GM12874 (cell line): ENCODE results near the gene EVI5L.

Experiments used
- TF ChIP-seq, protein P1 (sequence below): IDR thresholded peaks from 2 replicates; pipeline ENCODE4 v1.5.1; 2011; ENCODE audit warnings: low read depth, mild to moderate bottlenecking, control low read depth, low read length, moderate library complexity; ENCODE audit not compliant: insufficient read depth

EVI5L gene

GRCh38 chr19:7847664-7848063 is 17.6 kb downstream of the EVI5L start:
- TF ChIP-seq, protein P1, sequence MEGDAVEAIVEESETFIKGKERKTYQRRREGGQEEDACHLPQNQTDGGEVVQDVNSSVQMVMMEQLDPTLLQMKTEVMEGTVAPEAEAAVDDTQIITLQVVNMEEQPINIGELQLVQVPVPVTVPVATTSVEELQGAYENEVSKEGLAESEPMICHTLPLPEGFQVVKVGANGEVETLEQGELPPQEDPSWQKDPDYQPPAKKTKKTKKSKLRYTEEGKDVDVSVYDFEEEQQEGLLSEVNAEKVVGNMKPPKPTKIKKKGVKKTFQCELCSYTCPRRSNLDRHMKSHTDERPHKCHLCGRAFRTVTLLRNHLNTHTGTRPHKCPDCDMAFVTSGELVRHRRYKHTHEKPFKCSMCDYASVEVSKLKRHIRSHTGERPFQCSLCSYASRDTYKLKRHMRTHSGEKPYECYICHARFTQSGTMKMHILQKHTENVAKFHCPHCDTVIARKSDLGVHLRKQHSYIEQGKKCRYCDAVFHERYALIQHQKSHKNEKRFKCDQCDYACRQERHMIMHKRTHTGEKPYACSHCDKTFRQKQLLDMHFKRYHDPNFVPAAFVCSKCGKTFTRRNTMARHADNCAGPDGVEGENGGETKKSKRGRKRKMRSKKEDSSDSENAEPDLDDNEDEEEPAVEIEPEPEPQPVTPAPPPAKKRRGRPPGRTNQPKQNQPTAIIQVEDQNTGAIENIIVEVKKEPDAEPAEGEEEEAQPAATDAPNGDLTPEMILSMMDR: no peak

DNA sequence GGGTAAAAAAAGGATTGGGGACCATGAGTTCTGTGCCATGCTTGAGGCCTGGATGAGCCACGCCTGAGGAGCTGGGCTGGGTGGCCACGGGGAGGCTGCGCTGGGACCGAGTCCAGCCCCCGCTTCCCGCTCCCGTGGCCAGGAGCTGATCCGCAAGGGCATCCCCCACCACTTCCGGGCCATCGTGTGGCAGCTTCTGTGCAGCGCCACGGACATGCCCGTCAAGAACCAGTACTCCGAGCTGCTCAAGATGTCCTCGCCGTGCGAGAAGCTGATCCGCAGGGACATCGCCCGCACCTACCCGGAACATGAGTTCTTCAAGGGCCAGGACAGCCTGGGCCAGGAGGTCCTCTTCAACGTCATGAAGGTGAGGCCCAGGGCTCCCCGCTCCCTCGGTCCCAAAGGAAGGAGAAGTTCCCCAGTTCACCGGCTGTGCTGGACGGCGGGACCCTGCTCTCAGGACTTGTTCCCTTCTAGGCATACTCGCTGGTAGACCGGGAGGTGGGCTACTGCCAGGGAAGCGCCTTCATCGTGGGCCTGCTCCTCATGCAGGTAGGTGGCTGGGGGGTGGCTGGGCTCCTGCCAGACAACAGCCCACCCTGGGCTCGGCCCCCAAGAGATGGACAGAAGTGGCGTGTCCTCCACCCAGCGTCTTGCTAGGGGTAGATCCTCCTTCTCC is 18.9 kb downstream of the EVI5L start:
- TF ChIP-seq, protein P1: no peak

DNA sequence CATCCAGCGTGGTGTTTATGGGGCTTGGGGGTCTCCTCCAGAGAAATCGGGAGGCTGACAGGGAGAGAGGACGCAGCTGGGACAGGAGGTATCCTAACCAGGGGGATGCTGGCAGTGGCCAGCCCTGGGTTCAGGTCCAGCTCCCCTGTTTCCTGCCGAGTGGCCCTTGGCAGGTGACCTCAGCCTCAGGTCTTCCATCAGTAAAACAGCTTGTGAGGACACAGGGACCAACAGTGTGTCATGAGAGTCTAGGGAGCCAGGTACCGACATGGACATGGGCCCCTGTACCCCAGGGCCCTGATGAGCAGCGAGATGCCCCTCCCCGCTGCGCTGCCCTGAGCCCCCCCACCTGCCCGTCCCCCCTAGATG is 19.6 kb downstream of the EVI5L start:
- TF ChIP-seq, protein P1: no peak

DNA sequence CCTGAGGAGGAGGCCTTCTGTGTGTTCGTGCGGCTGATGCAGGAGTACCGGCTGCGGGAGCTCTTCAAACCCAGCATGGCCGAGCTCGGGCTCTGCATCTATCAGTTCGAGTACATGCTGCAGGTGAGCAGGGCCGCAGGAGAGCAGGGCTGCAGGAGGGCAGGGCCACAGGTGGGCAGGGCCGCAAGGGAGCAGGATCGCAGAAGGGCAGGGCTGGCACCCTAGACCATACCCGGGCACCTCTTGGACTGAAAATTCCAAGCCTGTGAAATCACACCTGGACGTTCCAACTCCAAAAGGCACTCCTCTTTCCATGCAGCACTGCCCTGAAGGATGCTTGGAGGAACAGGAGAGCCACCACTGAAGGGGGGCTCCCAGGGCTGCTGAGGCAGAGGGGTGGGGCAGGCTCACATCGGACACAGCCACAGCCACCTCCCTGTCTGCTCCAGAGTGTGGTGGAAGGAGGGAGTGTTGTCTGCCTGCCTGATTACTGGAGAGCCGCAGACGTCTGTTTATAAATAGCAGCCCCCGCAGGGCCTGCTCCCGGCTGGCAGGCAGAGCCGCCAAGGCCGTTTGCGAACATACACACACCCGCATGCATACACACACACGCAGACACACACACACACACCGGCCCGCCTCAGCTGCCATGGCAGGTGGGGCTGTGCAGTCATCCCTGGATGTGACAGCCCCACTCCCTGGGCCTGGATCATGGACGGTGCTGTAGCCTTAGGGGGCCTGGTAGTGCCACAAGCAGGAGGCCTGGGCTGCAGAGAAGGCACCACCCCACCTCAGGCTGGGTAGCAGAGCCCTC is 20.2 kb downstream of the EVI5L start:
- TF ChIP-seq, protein P1: no peak

- TF ChIP-seq, protein P1: no peak
These were observed 21.1 kb downstream of the EVI5L start for GRCh38 chr19:7850945-7851622.

DNA sequence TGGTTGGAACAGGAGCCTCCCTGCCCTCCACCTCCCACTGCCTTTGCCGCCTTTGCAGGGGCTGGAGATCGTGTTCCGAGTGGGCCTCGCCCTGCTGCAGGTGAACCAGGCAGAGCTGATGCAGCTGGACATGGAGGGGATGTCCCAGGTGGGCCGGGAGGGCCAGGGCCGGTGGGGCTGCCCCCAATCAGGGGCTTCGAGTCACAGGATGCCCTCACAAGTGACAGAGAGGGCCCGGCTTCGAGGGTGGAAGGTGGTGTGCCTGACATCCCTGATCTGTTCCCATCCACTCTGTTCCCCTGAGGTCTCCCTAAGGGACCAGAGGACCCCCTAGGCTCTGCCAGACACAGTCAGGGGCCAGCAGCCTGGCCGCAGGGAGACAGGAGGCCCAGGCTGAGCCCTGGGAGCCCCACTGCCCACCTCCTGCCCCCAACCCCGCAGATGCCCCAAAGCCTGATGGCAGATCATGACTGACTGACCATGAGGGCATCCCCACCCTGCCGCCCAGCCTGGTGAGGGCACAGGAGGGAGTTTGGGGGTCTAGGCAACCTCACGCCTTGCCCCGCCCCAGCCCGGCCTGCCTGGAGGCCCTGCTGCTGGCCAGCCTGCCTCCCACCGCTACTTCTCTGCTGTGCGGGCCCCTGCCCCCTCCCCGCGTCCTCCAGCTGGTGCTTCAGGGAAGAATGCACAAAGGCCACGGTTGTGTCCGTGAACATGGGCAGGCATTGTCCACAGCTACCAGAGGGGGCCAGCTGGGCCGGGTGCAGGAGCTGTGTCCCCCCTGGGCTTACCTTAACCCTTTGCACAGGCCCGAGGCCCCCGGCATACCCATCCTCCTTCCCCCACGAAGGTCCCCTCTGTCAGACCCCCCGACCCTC is 21.8 kb downstream of the EVI5L start:
- TF ChIP-seq, protein P1: no peak
